ENCODE measurements around the gene ADGRG3.

Gene ADGRG3

GRCh38 chr16:57637020-57637419 is 31.1 kb upstream of the ADGRG3 start:
- no peak for DNase-seq (ENCODE audit: low read depth, low spot score)
- in situ Hi-C loops (cut with HindIII; ENCODE audit: low sequenced_read_pairs): no loop called here
- H3K4me3 ChIP-seq (ENCODE audit: low read depth, low read length): no peak overlapping the region
- TF ChIP-seq CTCF (IDR thresholded peaks at IDR 0.05; ENCODE audit: low read depth, low read length): no peak

- no peak overlapping the region for H3K4me3 ChIP-seq (ENCODE audit: low read depth, low read length)
- TF ChIP-seq CTCF (IDR thresholded peaks at IDR 0.05; ENCODE audit: low read depth, low read length): no peak
- no peak for DNase-seq (ENCODE audit: low read depth, low spot score)
- in situ Hi-C loops (cut with HindIII; ENCODE audit: low sequenced_read_pairs): no loop called here
These were observed 30.7 kb upstream of the ADGRG3 start for GRCh38 chr16:57637424-57637823.

GRCh38 chr16:57637965-57638364 is 30.1 kb upstream of the ADGRG3 start:
- in situ Hi-C loops (cut with HindIII; ENCODE audit: low sequenced_read_pairs): no loop called here
- no peak for DNase-seq (ENCODE audit: low read depth, low spot score)
- TF ChIP-seq CTCF (IDR thresholded peaks at IDR 0.05; ENCODE audit: low read depth, low read length): no peak
- no peak overlapping the region for H3K4me3 ChIP-seq (ENCODE audit: low read depth, low read length)

GRCh38 chr16:57638381-57638780 is 29.7 kb upstream of the ADGRG3 start:
- no peak overlapping the region for H3K4me3 ChIP-seq (ENCODE audit: low read depth, low read length)
- in situ Hi-C loops (cut with HindIII; ENCODE audit: low sequenced_read_pairs): no loop called here
- no peak for DNase-seq (ENCODE audit: low read depth, low spot score)
- no peak for TF ChIP-seq CTCF (IDR thresholded peaks at IDR 0.05; ENCODE audit: low read depth, low read length)

GRCh38 chr16:57639172-57639887 is 28.8 kb upstream of the ADGRG3 start:
- H3K4me3 ChIP-seq (ENCODE audit: low read depth, low read length): no peak overlapping the region
- in situ Hi-C loops (cut with HindIII; ENCODE audit: low sequenced_read_pairs): no loop called here
- TF ChIP-seq CTCF (IDR thresholded peaks at IDR 0.05; ENCODE audit: low read depth, low read length): no peak
- peak; percentile 36 for DNase-seq (ENCODE audit: low read depth, low spot score)

- H3K4me3 ChIP-seq (ENCODE audit: low read depth, low read length): no peak overlapping the region
- TF ChIP-seq CTCF (IDR thresholded peaks at IDR 0.05; ENCODE audit: low read depth, low read length): no peak
- in situ Hi-C loops (cut with HindIII; ENCODE audit: low sequenced_read_pairs): no loop called here
- no peak for DNase-seq (ENCODE audit: low read depth, low spot score)
These were observed 27.9 kb upstream of the ADGRG3 start for GRCh38 chr16:57640185-57640584.
